OCI-LY1 (cell line): ENCODE data around the gene CFL1.

Experiments used
- H2AFZ ChIP-seq: fragments of 200-600 bp; sonication (generic), shearing (Covaris generic); 2 replicates; pipeline ENCODE4 v1.6.0; 2014; ENCODE audit warnings: antibody characterized with exemption, mild to moderate bottlenecking, low read length
- H3F3A ChIP-seq: fragments of 200-600 bp; sonication (generic), shearing (Covaris generic); 2 replicates; pipeline ENCODE4 v1.6.0; 2014; ENCODE audit warnings: mild to moderate bottlenecking, antibody characterized with exemption, low read length, moderate library complexity; ENCODE audit not compliant: insufficient read depth
- H3K27ac ChIP-seq: fragments of 200-600 bp; sonication (generic); 2 replicates; pipeline ENCODE4 v1.5.1; 2014; ENCODE audit warnings: low read length, mixed run types, mild to moderate bottlenecking, low read depth; ENCODE audit not compliant: poor library complexity, severe bottlenecking
- H3K27me3 ChIP-seq: fragments of 200-600 bp; sonication (generic); 2 replicates; pipeline ENCODE4 v1.6.0; 2014; ENCODE audit warnings: antibody characterized with exemption, mild to moderate bottlenecking, low read length, moderate library complexity; ENCODE audit not compliant: insufficient read depth
- H3K36me3 ChIP-seq: fragments of 200-600 bp; sonication (generic); 2 replicates; pipeline ENCODE4 v1.6.1; 2014; ENCODE audit warnings: mild to moderate bottlenecking, antibody characterized with exemption, low read length, moderate library complexity, mixed read lengths; ENCODE audit not compliant: insufficient read depth
- H3K4me1 ChIP-seq: fragments of 200-600 bp; sonication (generic); 2 replicates; pipeline ENCODE4 v1.5.1; 2014; ENCODE audit warnings: mild to moderate bottlenecking, low read length, moderate library complexity; ENCODE audit not compliant: insufficient read depth, severe bottlenecking
- H3K4me2 ChIP-seq: fragments of 200-600 bp; sonication (generic), shearing (Covaris generic); 2 replicates; pipeline ENCODE4 v1.6.1; 2014; ENCODE audit warnings: low read length
- H3K4me3 ChIP-seq: fragments of 200-600 bp; sonication (generic); 2 replicates; pipeline ENCODE4 v1.5.1; 2014; ENCODE audit warnings: low read length, low read depth, mild to moderate bottlenecking, mixed read lengths; ENCODE audit not compliant: poor library complexity, severe bottlenecking
- H3K79me2 ChIP-seq: fragments of 200-600 bp; shearing (Covaris generic); 2 replicates; pipeline ENCODE4 v1.6.1; 2016; ENCODE audit warnings: mixed run types, low read length, mixed read lengths; ENCODE audit not compliant: insufficient read depth
- H3K9ac ChIP-seq: fragments of 200-600 bp; sonication (generic), shearing (Covaris generic); 2 replicates; pipeline ENCODE4 v1.6.1; 2014; ENCODE audit warnings: mild to moderate bottlenecking, low read length, mixed read lengths
- H3K9me2 ChIP-seq: fragments of 200-600 bp; sonication (generic), shearing (Covaris generic); 2 replicates; pipeline ENCODE4 v1.6.1; 2014; ENCODE audit warnings: low read depth, mild to moderate bottlenecking, low read length, mixed read lengths
- H3K9me3 ChIP-seq: fragments of 200-600 bp; shearing (Covaris generic); 2 replicates; pipeline ENCODE4 v1.6.1; 2014; ENCODE audit warnings: low read length, mixed read lengths
- H4K20me1 ChIP-seq: fragments of 200-600 bp; sonication (generic), shearing (Covaris generic); 2 replicates; pipeline ENCODE4 v1.6.0; 2016; ENCODE audit warnings: mild to moderate bottlenecking, low read length; ENCODE audit not compliant: insufficient read depth
- CTCF ChIP-seq: fragments of 200-600 bp; sonication (generic), shearing (Covaris generic); IDR thresholded peaks from 2 replicates; pipeline ENCODE4 v1.5.1; 2017; ENCODE audit warnings: mild to moderate bottlenecking, antibody characterized with exemption, low read length, moderate library complexity, mixed read lengths
- EZH2 ChIP-seq: fragments of 200-600 bp; sonication (generic), shearing (Covaris generic); IDR thresholded peaks from 2 replicates; pipeline ENCODE4 v1.8.0; 2017; ENCODE audit warnings: borderline replicate concordance, mixed run types, mild to moderate bottlenecking, antibody characterized with exemption, low read length, moderate library complexity, mixed read lengths

Gene CFL1

GRCh38 chr11:65882120-65883057 lies 24.4 kb upstream of the CFL1 start:
- no peaks in the 10 kb centered on the region for H3K27me3 ChIP-seq
- H3K9me2 ChIP-seq = no peaks in the 10 kb centered on the region
- no peaks in the 10 kb centered on the region for H4K20me1 ChIP-seq
- H3K4me2 ChIP-seq = no peak overlapping the region
- H3K9ac ChIP-seq = no peak overlapping the region
- H3K79me2 ChIP-seq = no peaks in the 10 kb centered on the region
- no peak overlapping the region for H3K27ac ChIP-seq
- H2AFZ ChIP-seq = no peak overlapping the region
- peaks cover 43% of the 10 kb centered on the region for H3K36me3 ChIP-seq
- H3K4me1 ChIP-seq = peaks cover 15% of the 10 kb centered on the region
- no peaks in the 10 kb centered on the region for H3F3A ChIP-seq
- H3K4me3 ChIP-seq = no peak overlapping the region
- H3K9me3 ChIP-seq = no peaks in the 10 kb centered on the region
- TF ChIP-seq EZH2 = no peak
- TF ChIP-seq CTCF = no peak

- Histone ChIP-seq H3F3A (no peaks in the 10 kb centered on the region), H3K9me2 (no peaks in the 10 kb centered on the region), H3K4me2 (no peak overlapping the region), H3K9ac (no peak overlapping the region), H3K79me2 (no peaks in the 10 kb centered on the region), H2AFZ (no peak overlapping the region), H3K27ac (no peak overlapping the region), H3K4me1 (peaks cover 5% of the 10 kb centered on the region), H4K20me1 (no peaks in the 10 kb centered on the region), H3K27me3 (no peaks in the 10 kb centered on the region), H3K4me3 (no peak overlapping the region), H3K9me3 (no peaks in the 10 kb centered on the region), H3K36me3 (peaks cover 35% of the 10 kb centered on the region)
- TF ChIP-seq EZH2 (no peak), CTCF (no peak)
These were observed 23.0 kb upstream of the CFL1 start for GRCh38 chr11:65880844-65881421.

GRCh38 chr11:65880027-65880426 lies 22.0 kb upstream of the CFL1 start:
- Histone ChIP-seq H2AFZ (no peak overlapping the region), H3K36me3 (peaks cover 27% of the 10 kb centered on the region), H3K4me2 (no peak overlapping the region), H3K9ac (no peak overlapping the region), H3K4me1 (peaks cover 3% of the 10 kb centered on the region), H3K9me2 (no peaks in the 10 kb centered on the region), H3K79me2 (no peaks in the 10 kb centered on the region), H3F3A (no peaks in the 10 kb centered on the region), H3K9me3 (no peaks in the 10 kb centered on the region), H3K27me3 (no peaks in the 10 kb centered on the region), H3K4me3 (no peak overlapping the region), H3K27ac (no peak overlapping the region), H4K20me1 (no peaks in the 10 kb centered on the region)
- TF ChIP-seq EZH2 = no peak
- no peak for TF ChIP-seq CTCF
